ENCODE data around the gene TSPO2. TPM values are rescaled to one million over a fixed set of nuclear protein-coding genes. Genes with fewer than 3 reads are reported as not detected.
"Not testable (repeated sequence)": the region's sequence is repeated elsewhere in the genome, so short reads cannot be mapped to it uniquely, and the experiment has no call there.

Gene TSPO2
- total RNA-seq, 4 donors from 2014 or later: not detected

- H3K36me3 ChIP-seq, H3K4me3 ChIP-seq, H3K27me3 ChIP-seq, H3K9me3 ChIP-seq, H3K27ac ChIP-seq: not testable (repeated sequence)
- H3K4me1 ChIP-seq: peaks cover 11 to 15% of the 10 kb centered on the region in 2 donors
- TF ChIP-seq CTCF (IDR thresholded peaks at IDR 0.05 in 4 of 5, conservative IDR thresholded peaks at IDR 0.05 in 1 of 5): peak in 4 of 5 experiments; percentile 46 to 64 (median 62)
- ATAC-seq (peak in 1 of 2 donors; percentile 64), DNase-seq (peak; percentile 22 to 39)
- intact Hi-C loops (cut with DNase I; ENCODE audit: low total_unique reads): loop anchor here (2.0 kb wide), 2 partner anchors 23 to 61 kb away; no protein-coding TSS in a partner anchor
- in situ Hi-C loops (cut with MboI; ENCODE audit: low sequenced_read_pairs in 4 of 4): loop anchor here in 3 of 4 donors (25.0 kb wide), 1 partner anchor 1019 kb away; no protein-coding TSS in a partner anchor
Measured at GRCh38 chr6:41006217-41006616, 36.0 kb upstream of the TSPO2 start.

GRCh38 chr6:41006980-41007379 lies 35.3 kb upstream of the TSPO2 start:
- DNase-seq, H3K27me3 ChIP-seq, H3K36me3 ChIP-seq, H3K27ac ChIP-seq, ATAC-seq, H3K9me3 ChIP-seq, H3K4me3 ChIP-seq: not testable (repeated sequence)
- intact Hi-C loops (cut with DNase I; ENCODE audit: low total_unique reads) (loop anchor here (2.0 kb wide), 2 partner anchors 22 to 60 kb away; no protein-coding TSS in a partner anchor), in situ Hi-C loops (cut with MboI; ENCODE audit: low sequenced_read_pairs in 4 of 4) (loop anchor here in 3 of 4 donors (25.0 kb wide), 1 partner anchor 1020 kb away; no protein-coding TSS in a partner anchor)
- peaks cover 7 to 14% of the 10 kb centered on the region in 2 donors for H3K4me1 ChIP-seq

GRCh38 chr6:41008011-41008410 lies 34.3 kb upstream of the TSPO2 start:
- TF ChIP-seq CTCF (IDR thresholded peaks at IDR 0.05 in 4 of 5, conservative IDR thresholded peaks at IDR 0.05 in 1 of 5) (no peak), POLR2A (IDR thresholded peaks at IDR 0.05) (no peak)
- Histone ChIP-seq H3K4me3 (no peak overlapping the region), H3K27ac (no peak overlapping the region), H3K27me3 (no peaks in the 10 kb centered on the region), H3K9me3 (no peaks in the 10 kb centered on the region), H3K36me3 (no peaks in the 10 kb centered on the region), H3K4me1 (peaks cover 0 to 3% of the 10 kb centered on the region in 2 donors)
- intact Hi-C loops (cut with DNase I; ENCODE audit: low total_unique reads) (no loop called here), in situ Hi-C loops (cut with MboI; ENCODE audit: low sequenced_read_pairs in 4 of 4) (loop anchor here in 3 of 4 donors (25.0 kb wide), 1 partner anchor 1021 kb away; no protein-coding TSS in a partner anchor)
- DNase-seq: no peak
- no peak for ATAC-seq

- H3K36me3 ChIP-seq: no peaks in the 10 kb centered on the region
- H3K27me3 ChIP-seq: no peaks in the 10 kb centered on the region
- DNase-seq (no peak), ATAC-seq (no peak)
- no peak overlapping the region for H3K4me3 ChIP-seq
- TF ChIP-seq CTCF (IDR thresholded peaks at IDR 0.05 in 4 of 5, conservative IDR thresholded peaks at IDR 0.05 in 1 of 5) (no peak), POLR2A (IDR thresholded peaks at IDR 0.05) (no peak)
- intact Hi-C loops (cut with DNase I; ENCODE audit: low total_unique reads) (no loop called here), in situ Hi-C loops (cut with MboI; ENCODE audit: low sequenced_read_pairs in 4 of 4) (loop anchor here in 3 of 4 donors (25.0 kb wide), 1 partner anchor 1022 kb away; no protein-coding TSS in a partner anchor)
- no peaks in the 10 kb centered on the region for H3K9me3 ChIP-seq
- H3K27ac ChIP-seq: no peak overlapping the region
- no peaks in the 10 kb centered on the region for H3K4me1 ChIP-seq
Measured at GRCh38 chr6:41009669-41010068, 32.6 kb upstream of the TSPO2 start.

- no peak for ATAC-seq
- in situ Hi-C loops (cut with MboI; ENCODE audit: low sequenced_read_pairs in 4 of 4) (loop anchor here in 3 of 4 donors (25.0 kb wide), 1 partner anchor 1024 kb away; no protein-coding TSS in a partner anchor), intact Hi-C loops (cut with DNase I; ENCODE audit: low total_unique reads) (no loop called here)
- H3K27ac ChIP-seq: no peak overlapping the region
- H3K4me3 ChIP-seq: no peak overlapping the region
- no peak for DNase-seq
- H3K36me3 ChIP-seq: no peaks in the 10 kb centered on the region
- H3K4me1 ChIP-seq: no peaks in the 10 kb centered on the region
- no peaks in the 10 kb centered on the region for H3K27me3 ChIP-seq
- H3K9me3 ChIP-seq: no peaks in the 10 kb centered on the region
- TF ChIP-seq CTCF (IDR thresholded peaks at IDR 0.05 in 4 of 5, conservative IDR thresholded peaks at IDR 0.05 in 1 of 5): no peak
- TF ChIP-seq POLR2A (IDR thresholded peaks at IDR 0.05): no peak
Measured at GRCh38 chr6:41011673-41012072, 30.6 kb upstream of the TSPO2 start.

Measured in gastrocnemius medialis (tissue), 4 donors.